Lung (tissue), 12 donors: ENCODE data around the gene HIBADH. TPM values are rescaled to one million over a fixed set of nuclear protein-coding genes. Genes with fewer than 3 reads are reported as not detected.

Experiments used
- ATAC-seq: fragments of 200-7000 bp; cut with Tn5 transposase; one replicate; pipeline ENCODE4 v1.9.1; 2020; ENCODE audit warnings: moderate number of reproducible peaks; ENCODE audit not compliant: insufficient read depth, low FRiP score
- DNase-seq, 3 donors: peaks; one replicate each; pipeline ENCODE4 v3.0.0-alpha.2; 2013 to 2017
- H3K27ac ChIP-seq, 2 donors: one replicate each; pipeline ENCODE4 v1.5.1; 2013; ENCODE audit warnings: mild to moderate bottlenecking in 2 of 2, moderate library complexity in 2 of 2, control low read depth in 1 of 2, inconsistent platforms in 1 of 2, low read depth in 1 of 2, low read length in 1 of 2
- H3K27me3 ChIP-seq, 3 donors: one replicate each; pipeline ENCODE4 v1.5.1; 2013; ENCODE audit warnings: low read length in 2 of 3; ENCODE audit not compliant: control insufficient read depth in 3 of 3, insufficient read depth in 3 of 3
- H3K36me3 ChIP-seq, 4 donors: one replicate each; pipeline ENCODE4 v1.5.1; 2013; ENCODE audit warnings: low read length in 4 of 4, mild to moderate bottlenecking in 1 of 4, moderate library complexity in 1 of 4; ENCODE audit not compliant: control insufficient read depth in 4 of 4, insufficient read depth in 4 of 4
- H3K4me1 ChIP-seq, 5 donors: one replicate each; pipeline ENCODE4 v1.5.1; 2013; ENCODE audit warnings: low read length in 5 of 5, mild to moderate bottlenecking in 2 of 5, moderate library complexity in 1 of 5; ENCODE audit not compliant: control insufficient read depth in 5 of 5, insufficient read depth in 5 of 5
- H3K4me3 ChIP-seq: one replicate; pipeline ENCODE4 v1.5.1; 2013; ENCODE audit warnings: mild to moderate bottlenecking, control low read depth, moderate library complexity
- H3K9ac ChIP-seq, 2 donors: one replicate each; pipeline ENCODE4 v1.5.1; 2013; ENCODE audit warnings: low read length in 2 of 2, control low read depth in 1 of 2; ENCODE audit not compliant: insufficient read depth in 1 of 2
- H3K9me3 ChIP-seq, 4 donors: one replicate each; pipeline ENCODE4 v1.5.1; 2013; ENCODE audit warnings: low read length in 3 of 4, mild to moderate bottlenecking in 1 of 4, moderate library complexity in 1 of 4; ENCODE audit not compliant: control insufficient read depth in 4 of 4, insufficient read depth in 3 of 4
- CTCF ChIP-seq: IDR thresholded peaks from 2 replicates; pipeline ENCODE4 v1.5.1; 2012; ENCODE audit warnings: mild to moderate bottlenecking; ENCODE audit errors: control extremely low read depth, extremely low read depth
- WGBS, 2 donors: extraction: QIAGEN DNeasy Blood & Tissue Kit; methylation state at CpG; one replicate each; pipeline ENCODE4 v1.1.7; 2013; 5-methylcytosine and 5-hydroxymethylcytosine counted together
- polyA plus RNA-seq, 2 donors: library from polyadenylated mRNA; stranded (reverse); fragments of 200-250 nt; gene quantifications; one replicate each; pipeline ENCODE4 v1.2.1, GENCODE V29; 2013
- total RNA-seq, 2 donors: library from RNA; depleted of rRNA in 1 of 2; stranded (reverse); fragments of >200 nt in 1 of 2; gene quantifications; one replicate each; pipeline ENCODE4 v1.2.1, GENCODE V29; 2014 to 2021
- donor health status: control.
- donor health status: control.
- donor health status: Bipolar disorder and iron deficiency.
- donor health status: healthy.
- donor health status: DM: yes; HTN: yes; CAD: no.

Gene HIBADH
- total and polyA plus RNA-seq, 4 donors = 13.7 to 39.2 (median 17.4) TPM

DNA sequence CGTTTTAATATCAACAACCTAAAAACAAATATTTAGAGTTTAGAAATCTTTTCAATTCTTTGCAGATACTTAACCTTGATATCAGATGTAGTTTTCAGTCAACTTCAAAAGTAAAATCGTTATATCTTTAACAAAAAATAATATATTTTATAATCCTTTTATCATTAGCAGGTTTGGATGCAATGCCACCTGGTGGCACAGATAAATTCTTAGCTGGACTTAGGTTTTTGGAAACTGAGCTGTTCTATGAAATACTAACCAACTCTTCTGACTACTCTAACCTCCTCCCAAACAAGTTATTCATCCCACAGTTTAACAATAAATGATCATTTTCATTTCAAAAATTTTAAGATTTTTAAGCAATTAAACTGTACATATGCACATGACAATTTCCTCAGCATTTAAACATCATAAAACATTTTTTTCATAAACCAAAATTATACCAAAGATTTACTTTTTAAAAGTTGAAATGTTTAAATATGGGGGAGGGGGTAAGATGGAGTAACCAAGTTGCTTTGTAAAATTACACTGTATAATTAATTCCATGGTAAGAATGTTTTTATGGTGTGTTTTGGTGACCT, 56.9 kb downstream of the HIBADH start:
- Histone ChIP-seq H3K4me1 (peaks cover 0 to 30% (median 8%) of the 10 kb centered on the region in 5 donors), H3K27me3 (no peaks in the 10 kb centered on the region), H3K36me3 (no peaks in the 10 kb centered on the region), H3K9me3 (no peaks in the 10 kb centered on the region), H3K27ac (no peak overlapping the region), H3K9ac (no peak overlapping the region), H3K4me3 (no peak overlapping the region)
- DNase-seq (peak in 2 of 3 donors; percentile 56 to 61), ATAC-seq (no peak)
- TF ChIP-seq CTCF = no peak
- WGBS, 2 donors = 25 to 29% methylated on average over 2 of the region's 2 CpGs

- H3K9ac ChIP-seq = no peak overlapping the region
- no peak for TF ChIP-seq CTCF
- 84 to 91% methylated on average over 2 of the region's 2 CpGs for WGBS, 2 donors
These were observed 57.4 kb downstream of the HIBADH start for GRCh38 chr7:27605283-27605682.

DNA sequence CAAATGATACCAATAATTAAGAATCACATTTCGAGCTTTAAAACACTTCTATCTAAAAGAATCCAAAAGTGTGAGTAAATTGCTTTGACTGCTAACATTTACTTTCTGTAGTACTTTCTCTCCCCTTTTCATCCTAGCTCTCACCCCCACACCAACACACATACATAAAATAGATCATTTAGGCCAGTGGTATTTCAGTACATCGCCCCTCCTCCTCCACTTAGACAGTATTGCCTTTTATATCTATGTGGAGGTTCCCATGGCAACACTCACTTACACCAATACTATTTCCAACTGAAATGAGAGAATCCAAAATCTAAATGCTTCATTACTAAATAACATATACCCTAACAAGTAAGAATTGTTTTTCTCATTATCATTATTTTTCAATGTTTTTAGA, 58.9 kb downstream of the HIBADH start:
- no peak for TF ChIP-seq CTCF
- H3K36me3 ChIP-seq = no peaks in the 10 kb centered on the region
- peak in 2 of 3 donors; percentile 42 to 69 for DNase-seq
- peaks cover 0 to 30% (median 8%) of the 10 kb centered on the region in 5 donors for H3K4me1 ChIP-seq
- H3K4me3 ChIP-seq = no peak overlapping the region
- no peak overlapping the region for H3K9ac ChIP-seq
- WGBS, 2 donors = 94 to 98% methylated on average over 2 of the region's 2 CpGs
- no peaks in the 10 kb centered on the region for H3K27me3 ChIP-seq
- no peak overlapping the region for H3K27ac ChIP-seq
- no peak for ATAC-seq
- H3K9me3 ChIP-seq = no peaks in the 10 kb centered on the region

More at GRCh38 chr7:27605283-27605682, 57.4 kb downstream of the HIBADH start:
- Histone ChIP-seq H3K36me3 (no peaks in the 10 kb centered on the region), H3K9me3 (no peaks in the 10 kb centered on the region), H3K4me1 (peaks cover 0 to 30% (median 8%) of the 10 kb centered on the region in 5 donors), H3K27me3 (no peaks in the 10 kb centered on the region), H3K27ac (no peak overlapping the region), H3K4me3 (no peak overlapping the region)
- no peak for ATAC-seq
- DNase-seq = peak in 1 of 3 donors; percentile 12

GRCh38 chr7:27602766-27603165, 59.9 kb downstream of the HIBADH start:
- H3K4me3 ChIP-seq = no peak overlapping the region
- no peak overlapping the region for H3K9ac ChIP-seq
- no peaks in the 10 kb centered on the region for H3K36me3 ChIP-seq
- no peak overlapping the region for H3K27ac ChIP-seq
- 62 to 64% methylated on average over 4 of the region's 4 CpGs for WGBS, 2 donors
- no peak for ATAC-seq
- H3K27me3 ChIP-seq = no peaks in the 10 kb centered on the region
- H3K4me1 ChIP-seq = peaks cover 0 to 30% (median 8%) of the 10 kb centered on the region in 5 donors
- H3K9me3 ChIP-seq = no peaks in the 10 kb centered on the region
- DNase-seq = no peak
- TF ChIP-seq CTCF = no peak
